ENCODE measurements around the gene HOXA6.

The HOXA6 gene

GRCh38 chr7:27164045-27164366 is 16.4 kb upstream of the HOXA6 start:
- peak overlapping the region; percentile 91 for H3K27ac Mint-ChIP-seq
- no peak for DNase-seq
- peaks cover 0 to 2% of the 10 kb centered on the region in 2 donors for H3K9me3 Mint-ChIP-seq
- peaks cover 55 to 82% of the 10 kb centered on the region in 2 donors for H3K27me3 Mint-ChIP-seq
- peaks cover 0 to 9% of the 10 kb centered on the region in 2 donors for H3K36me3 Mint-ChIP-seq
- H3K4me3 Mint-ChIP-seq = peak overlapping the region; percentile 39 to 58
- ATAC-seq (replicated peaks) = no peak
- H3K4me1 Mint-ChIP-seq = peaks cover 22 to 35% of the 10 kb centered on the region in 2 donors

DNA sequence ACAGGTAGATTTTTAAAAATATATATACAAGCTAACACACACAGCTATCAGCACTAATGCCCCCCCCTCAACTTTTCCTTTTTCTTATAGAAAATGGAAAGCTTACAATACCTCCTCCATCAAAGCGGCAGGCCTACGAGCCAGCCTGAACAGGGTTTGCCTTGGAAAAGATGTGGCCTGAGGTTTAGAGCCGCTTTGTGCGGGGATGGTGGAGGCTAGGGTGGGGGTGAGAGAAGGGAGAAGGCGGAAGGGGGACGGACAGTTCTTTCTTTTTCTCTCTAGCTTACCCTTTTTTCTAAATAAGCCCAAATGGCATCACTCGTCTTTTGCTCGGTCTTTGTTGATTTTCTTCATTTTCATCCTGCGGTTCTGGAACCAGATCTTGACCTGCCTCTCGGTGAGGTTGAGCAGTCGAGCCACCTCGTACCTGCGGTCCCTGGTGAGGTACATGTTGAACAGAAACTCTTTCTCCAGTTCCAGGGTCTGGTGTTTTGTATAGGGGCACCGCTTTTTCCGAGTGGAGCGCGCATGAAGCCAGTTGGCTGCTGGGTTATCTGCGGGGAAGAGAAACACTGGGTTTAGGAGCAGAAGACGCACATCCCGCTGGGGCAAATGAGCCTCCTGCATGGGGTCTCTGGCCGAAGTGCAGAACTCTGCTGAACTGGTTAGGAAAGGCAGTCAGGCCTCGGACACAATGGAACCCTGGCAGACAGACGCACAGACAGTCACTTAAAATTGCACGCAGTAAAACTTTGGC is 15.9 kb upstream of the HOXA6 start:
- ATAC-seq (replicated peaks) = no peak
- H3K36me3 Mint-ChIP-seq = peaks cover 0 to 5% of the 10 kb centered on the region in 2 donors
- peak overlapping the region; percentile 91 for H3K27ac Mint-ChIP-seq
- peak overlapping the region in 1 of 2 donors; percentile 58 for H3K4me3 Mint-ChIP-seq
- peaks cover 54 to 82% of the 10 kb centered on the region in 2 donors for H3K27me3 Mint-ChIP-seq
- no peak for DNase-seq
- peaks cover 21 to 37% of the 10 kb centered on the region in 2 donors for H3K4me1 Mint-ChIP-seq
- H3K9me3 Mint-ChIP-seq = peaks cover 0 to 2% of the 10 kb centered on the region in 2 donors

DNA sequence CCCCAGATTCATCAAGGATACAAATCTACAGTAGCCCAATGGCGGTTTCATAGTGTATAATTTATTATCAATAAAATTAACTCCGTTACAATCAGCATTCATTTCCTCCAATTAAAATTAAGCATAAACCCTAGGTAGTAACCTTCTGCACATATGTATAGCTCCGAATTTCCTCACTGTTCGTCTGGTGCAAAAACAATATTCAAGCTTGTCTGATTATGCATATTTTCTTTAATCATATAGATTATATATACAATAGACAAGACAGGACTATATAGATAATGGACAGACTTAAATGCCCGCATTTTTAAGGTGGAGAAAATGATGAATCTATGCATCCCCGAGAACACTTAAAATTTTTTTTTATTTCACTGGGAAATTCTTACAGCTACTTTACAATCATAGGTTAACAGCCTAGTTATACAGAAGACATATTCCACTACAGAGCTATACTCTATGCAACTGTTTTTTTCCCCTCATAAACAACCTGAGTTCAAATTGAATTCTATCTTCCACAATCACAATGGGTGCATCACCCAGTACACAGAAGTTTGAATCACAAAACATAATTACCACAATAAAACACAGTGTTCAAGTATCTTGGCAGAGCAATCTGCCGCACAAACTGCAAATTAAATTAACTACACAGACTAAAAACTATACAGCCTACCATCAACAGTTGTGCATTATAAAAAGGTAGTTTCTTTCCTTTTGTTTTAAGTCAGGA is 15.2 kb upstream of the HOXA6 start:
- H3K9me3 Mint-ChIP-seq = peaks cover 0 to 3% of the 10 kb centered on the region in 2 donors
- no peak overlapping the region for H3K27ac Mint-ChIP-seq
- ATAC-seq (replicated peaks) (no peak), DNase-seq (no peak)
- no peak overlapping the region for H3K4me3 Mint-ChIP-seq
- peaks cover 25 to 44% of the 10 kb centered on the region in 2 donors for H3K4me1 Mint-ChIP-seq
- H3K27me3 Mint-ChIP-seq = peaks cover 59 to 84% of the 10 kb centered on the region in 2 donors
- H3K36me3 Mint-ChIP-seq = peaks cover 2 to 10% of the 10 kb centered on the region in 2 donors

DNA sequence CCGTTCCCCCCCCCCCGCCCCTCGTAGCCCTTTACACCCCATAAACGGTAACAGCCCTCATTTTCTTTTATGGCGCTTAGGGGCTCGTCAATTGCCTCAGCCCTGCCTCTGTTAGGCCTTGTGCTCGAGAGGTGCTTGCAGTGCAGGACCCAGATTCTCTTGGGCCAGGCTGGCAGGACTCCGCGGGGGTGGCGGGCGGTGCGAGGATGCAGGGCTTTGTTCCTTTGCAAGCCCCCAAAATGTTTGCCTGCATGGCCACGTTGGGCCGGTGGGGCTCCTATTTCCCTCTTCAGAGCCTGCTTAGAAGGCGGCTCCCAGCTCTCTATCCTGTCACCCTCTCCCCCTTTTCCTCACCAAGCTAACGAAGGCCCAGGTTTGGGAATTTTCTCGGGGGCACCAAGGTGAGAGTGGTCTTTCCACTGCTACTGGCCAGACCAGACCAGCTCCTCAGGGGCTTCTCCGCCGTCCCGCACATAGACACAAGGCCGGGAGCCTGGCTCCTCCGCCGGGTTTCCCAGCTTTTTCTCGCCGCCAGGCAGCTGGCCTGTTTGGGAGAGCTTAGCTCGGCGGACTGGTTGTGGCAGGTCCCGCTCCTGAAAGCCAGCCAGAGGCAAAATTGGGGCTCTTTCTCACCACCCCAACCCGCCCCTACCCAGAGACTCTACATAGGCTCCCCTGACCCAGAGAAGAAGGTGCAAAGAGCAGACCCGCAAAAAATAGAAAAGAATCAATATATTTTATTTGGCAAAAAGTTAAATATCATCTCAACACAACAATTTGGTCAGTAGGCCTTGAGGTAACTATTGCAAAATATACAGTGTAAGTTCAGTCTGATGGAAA is 14.4 kb upstream of the HOXA6 start:
- Mint-ChIP-seq H3K36me3 (peaks cover 2 to 8% of the 10 kb centered on the region in 2 donors), H3K4me1 (peaks cover 24 to 49% of the 10 kb centered on the region in 2 donors), H3K27ac (no peak overlapping the region), H3K27me3 (peaks cover 60 to 84% of the 10 kb centered on the region in 2 donors), H3K9me3 (peaks cover 0 to 2% of the 10 kb centered on the region in 2 donors), H3K4me3 (no peak overlapping the region)
- no peak for DNase-seq
- ATAC-seq (replicated peaks) = no peak

DNA sequence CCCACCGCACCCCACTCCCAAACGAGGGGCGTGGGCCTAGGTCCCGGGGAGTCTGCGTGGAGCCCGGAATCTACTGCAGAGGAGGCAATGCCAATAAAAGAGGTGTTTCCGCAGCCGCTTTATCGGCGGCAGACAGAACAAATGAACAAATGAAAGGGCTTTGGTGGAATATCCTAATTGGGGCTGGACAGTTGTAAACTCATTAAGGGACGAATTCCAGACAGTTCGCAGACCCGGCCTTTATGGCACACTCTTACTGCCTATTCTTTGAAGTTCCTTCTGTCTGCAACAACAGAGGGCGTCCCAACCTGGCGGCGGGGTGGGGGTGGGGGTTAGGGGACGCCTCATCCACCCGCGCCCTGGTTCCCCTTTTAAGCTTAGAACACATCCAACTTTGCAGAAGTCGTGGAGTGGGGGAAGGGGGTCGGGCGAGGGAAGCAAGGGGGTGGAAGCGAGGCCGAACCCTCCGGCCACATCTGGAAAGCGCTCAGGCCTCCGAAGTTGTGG is 13.7 kb upstream of the HOXA6 start:
- Mint-ChIP-seq H3K9me3 (peaks cover 0 to 2% of the 10 kb centered on the region in 2 donors), H3K36me3 (peaks cover 2 to 8% of the 10 kb centered on the region in 2 donors), H3K27me3 (peaks cover 61 to 84% of the 10 kb centered on the region in 2 donors), H3K4me3 (peak overlapping the region; percentile 82 to 87), H3K27ac (peak overlapping the region; percentile 72), H3K4me1 (peaks cover 26 to 56% of the 10 kb centered on the region in 2 donors)
- peak in 1 of 2 donors; percentile 6 for ATAC-seq (replicated peaks)
- no peak for DNase-seq

DNA sequence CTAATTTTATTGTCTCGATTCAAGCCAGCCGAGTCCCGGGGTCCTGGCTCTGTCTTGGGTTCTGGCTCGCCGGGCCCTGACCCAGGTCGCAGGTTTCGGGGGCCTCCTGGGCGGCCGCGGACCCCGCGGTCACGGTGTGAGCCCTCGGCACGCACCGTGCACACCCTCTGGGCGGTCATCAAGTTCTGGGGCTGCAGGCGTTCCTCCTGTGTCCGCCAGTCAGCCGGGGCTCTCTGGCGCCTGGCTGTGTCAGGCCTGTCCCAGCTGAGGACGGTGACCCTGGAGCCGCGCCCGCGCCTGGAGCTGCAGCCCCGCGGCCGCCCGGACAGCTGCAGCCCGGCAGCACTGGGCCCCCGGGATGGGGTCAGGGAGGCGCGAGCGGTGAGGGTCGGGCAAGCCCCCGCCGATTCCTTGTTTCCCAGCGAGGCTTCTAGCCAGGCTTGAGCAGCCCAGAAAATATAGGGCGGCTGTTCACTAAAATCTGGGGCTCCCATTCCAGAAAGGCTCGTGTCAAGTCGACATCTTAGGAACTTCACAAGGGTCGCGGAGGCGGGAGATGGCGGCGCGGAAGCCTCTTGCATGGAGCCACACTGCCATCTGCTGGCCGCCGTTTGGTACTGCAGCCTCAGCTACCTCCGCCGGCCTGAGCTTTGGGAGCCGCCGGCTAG is 13.1 kb upstream of the HOXA6 start:
- H3K4me1 Mint-ChIP-seq = peaks cover 25 to 59% of the 10 kb centered on the region in 2 donors
- peak overlapping the region; percentile 82 to 87 for H3K4me3 Mint-ChIP-seq
- peak; percentile 72 for DNase-seq
- peak; percentile 71 to 74 for ATAC-seq (replicated peaks)
- H3K9me3 Mint-ChIP-seq = peaks cover 0 to 2% of the 10 kb centered on the region in 2 donors
- H3K27me3 Mint-ChIP-seq = peaks cover 58 to 84% of the 10 kb centered on the region in 2 donors
- H3K27ac Mint-ChIP-seq = peak overlapping the region; percentile 72
- H3K36me3 Mint-ChIP-seq = peaks cover 2 to 8% of the 10 kb centered on the region in 2 donors

GRCh38 chr7:27160145-27160545 is 12.6 kb upstream of the HOXA6 start:
- peak overlapping the region; percentile 67 for H3K27ac Mint-ChIP-seq
- peaks cover 61 to 87% of the 10 kb centered on the region in 2 donors for H3K27me3 Mint-ChIP-seq
- H3K4me3 Mint-ChIP-seq = peak overlapping the region; percentile 67 to 87
- DNase-seq = no peak
- H3K9me3 Mint-ChIP-seq = peaks cover 0 to 2% of the 10 kb centered on the region in 2 donors
- H3K4me1 Mint-ChIP-seq = peaks cover 27 to 60% of the 10 kb centered on the region in 2 donors
- ATAC-seq (replicated peaks) = peak; percentile 23 to 32
- peaks cover 2 to 12% of the 10 kb centered on the region in 2 donors for H3K36me3 Mint-ChIP-seq

- Mint-ChIP-seq H3K9me3 (peaks cover 2 to 3% of the 10 kb centered on the region in 2 donors), H3K27me3 (peaks cover 64 to 88% of the 10 kb centered on the region in 2 donors), H3K36me3 (peaks cover 2 to 17% of the 10 kb centered on the region in 2 donors), H3K4me3 (peak overlapping the region; percentile 43 to 60), H3K4me1 (peaks cover 30 to 66% of the 10 kb centered on the region in 2 donors), H3K27ac (peak overlapping the region; percentile 44)
- no peak for DNase-seq
- no peak for ATAC-seq (replicated peaks)
These were observed 11.9 kb upstream of the HOXA6 start for GRCh38 chr7:27159266-27160144.

DNA sequence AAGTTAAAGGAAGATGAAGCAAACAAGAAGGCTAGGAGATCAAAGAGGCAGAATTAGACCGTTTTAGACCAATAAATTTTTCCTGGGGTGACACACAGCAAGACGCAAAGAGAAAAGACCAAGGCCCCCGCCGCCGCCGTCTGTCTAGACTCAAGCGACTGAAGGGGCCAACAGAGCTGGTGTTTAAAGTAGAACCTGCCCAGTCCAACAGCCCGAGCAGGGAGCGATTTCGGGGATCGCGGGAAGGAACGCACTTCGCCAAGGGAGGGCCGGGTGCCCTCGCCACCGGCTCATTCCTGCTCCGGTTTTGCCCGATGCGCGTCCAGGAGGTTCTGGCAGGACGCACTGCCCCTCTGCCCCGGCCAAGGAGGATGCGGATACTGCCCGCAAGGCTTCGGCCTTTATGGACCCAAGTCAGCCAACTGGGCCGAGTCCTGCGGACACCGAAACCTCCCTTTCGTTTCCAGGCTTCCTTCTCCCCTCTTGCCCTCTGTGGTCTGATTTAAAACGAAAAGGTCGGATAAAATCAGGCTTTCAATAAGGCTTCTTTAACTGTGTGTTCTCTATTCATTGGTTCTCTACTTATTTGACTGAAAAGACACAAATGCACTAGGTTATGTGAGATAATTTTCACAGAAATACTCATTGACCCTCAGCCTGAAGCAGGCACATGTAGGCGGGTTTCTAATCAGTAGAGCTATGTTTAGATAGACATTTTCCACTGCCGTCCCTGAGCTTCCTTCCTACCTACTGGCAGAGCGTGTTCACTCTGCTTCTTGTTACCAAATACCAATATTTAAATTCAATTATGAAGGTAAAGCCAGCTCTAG is 11.1 kb upstream of the HOXA6 start:
- H3K4me1 Mint-ChIP-seq = peaks cover 25 to 62% of the 10 kb centered on the region in 2 donors
- H3K27me3 Mint-ChIP-seq = peaks cover 65 to 88% of the 10 kb centered on the region in 2 donors
- ATAC-seq (replicated peaks) = no peak
- peaks cover 2 to 19% of the 10 kb centered on the region in 2 donors for H3K36me3 Mint-ChIP-seq
- peak overlapping the region; percentile 47 to 68 for H3K4me3 Mint-ChIP-seq
- H3K9me3 Mint-ChIP-seq = peaks cover 2 to 3% of the 10 kb centered on the region in 2 donors
- peak overlapping the region; percentile 91 for H3K27ac Mint-ChIP-seq
- no peak for DNase-seq

DNA sequence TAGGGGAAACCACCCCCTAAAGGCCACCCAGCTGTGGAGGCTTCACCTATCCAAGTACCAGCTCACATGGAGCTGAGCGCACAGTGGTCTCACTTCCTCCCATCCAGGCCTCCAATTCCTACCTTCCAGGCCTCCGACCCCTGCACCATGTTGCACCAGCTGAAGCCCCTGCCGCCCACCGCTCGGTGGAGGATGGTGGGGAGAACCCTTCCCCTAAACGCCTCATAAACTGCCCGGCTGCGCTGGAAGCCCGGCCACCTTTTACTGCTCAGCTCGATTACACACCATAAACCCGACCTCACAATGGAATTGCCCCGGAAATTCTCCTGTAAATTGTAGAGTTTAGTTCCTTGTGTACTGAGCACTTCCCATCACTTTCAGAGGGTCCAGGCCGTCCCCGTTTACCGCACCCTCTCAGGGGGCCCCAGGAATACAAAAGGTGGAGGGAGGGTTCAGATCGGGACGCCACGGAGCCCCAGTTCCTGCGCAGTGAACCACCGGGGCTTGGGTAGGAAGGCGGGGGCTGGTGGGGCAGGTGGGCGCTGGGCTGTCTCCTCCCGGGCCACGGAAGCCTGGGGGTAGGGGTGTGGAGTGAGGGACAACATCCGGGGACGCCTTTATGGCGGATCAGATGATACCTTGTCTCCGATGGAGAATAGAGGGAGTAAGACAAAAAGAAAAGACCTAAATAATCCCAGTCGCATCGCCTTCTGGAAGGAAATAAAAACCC is 10.3 kb upstream of the HOXA6 start:
- peaks cover 2 to 19% of the 10 kb centered on the region in 2 donors for H3K36me3 Mint-ChIP-seq
- H3K4me3 Mint-ChIP-seq = peak overlapping the region in 1 of 2 donors; percentile 68
- H3K27ac Mint-ChIP-seq = peak overlapping the region; percentile 91
- DNase-seq = no peak
- no peak for ATAC-seq (replicated peaks)
- H3K27me3 Mint-ChIP-seq = peaks cover 67 to 88% of the 10 kb centered on the region in 2 donors
- peaks cover 2 to 3% of the 10 kb centered on the region in 2 donors for H3K9me3 Mint-ChIP-seq
- peaks cover 23 to 59% of the 10 kb centered on the region in 2 donors for H3K4me1 Mint-ChIP-seq

- Mint-ChIP-seq H3K27ac (peak overlapping the region; percentile 91), H3K4me3 (peak overlapping the region; percentile 44 to 56), H3K27me3 (peaks cover 68 to 87% of the 10 kb centered on the region in 2 donors), H3K4me1 (peaks cover 26 to 63% of the 10 kb centered on the region in 2 donors), H3K36me3 (peaks cover 2 to 19% of the 10 kb centered on the region in 2 donors), H3K9me3 (peaks cover 2 to 3% of the 10 kb centered on the region in 2 donors)
- ATAC-seq (replicated peaks) (no peak), DNase-seq (no peak)
These were observed 9.5 kb upstream of the HOXA6 start for GRCh38 chr7:27156916-27157701.

All from stimulated activated naive B cell treated with anti-CD40 and anti-IgM and Interleukin-4, amounts not matched to agents 10 μg/mL and 1 μg/mL and 100 μg/mL, for 72 hours (primary cell).